ENCODE results near the gene PDSS2.

GRCh38 chr6:107110200-107110599, 349.2 kb downstream of the PDSS2 start:
- TF ChIP-seq, protein P1, sequence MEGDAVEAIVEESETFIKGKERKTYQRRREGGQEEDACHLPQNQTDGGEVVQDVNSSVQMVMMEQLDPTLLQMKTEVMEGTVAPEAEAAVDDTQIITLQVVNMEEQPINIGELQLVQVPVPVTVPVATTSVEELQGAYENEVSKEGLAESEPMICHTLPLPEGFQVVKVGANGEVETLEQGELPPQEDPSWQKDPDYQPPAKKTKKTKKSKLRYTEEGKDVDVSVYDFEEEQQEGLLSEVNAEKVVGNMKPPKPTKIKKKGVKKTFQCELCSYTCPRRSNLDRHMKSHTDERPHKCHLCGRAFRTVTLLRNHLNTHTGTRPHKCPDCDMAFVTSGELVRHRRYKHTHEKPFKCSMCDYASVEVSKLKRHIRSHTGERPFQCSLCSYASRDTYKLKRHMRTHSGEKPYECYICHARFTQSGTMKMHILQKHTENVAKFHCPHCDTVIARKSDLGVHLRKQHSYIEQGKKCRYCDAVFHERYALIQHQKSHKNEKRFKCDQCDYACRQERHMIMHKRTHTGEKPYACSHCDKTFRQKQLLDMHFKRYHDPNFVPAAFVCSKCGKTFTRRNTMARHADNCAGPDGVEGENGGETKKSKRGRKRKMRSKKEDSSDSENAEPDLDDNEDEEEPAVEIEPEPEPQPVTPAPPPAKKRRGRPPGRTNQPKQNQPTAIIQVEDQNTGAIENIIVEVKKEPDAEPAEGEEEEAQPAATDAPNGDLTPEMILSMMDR (IDR thresholded peaks at IDR 0.05; ENCODE audit: insufficient read depth, low read length, poor library complexity, severe bottlenecking) = no peak
- no peak for TF ChIP-seq EZH2phosphoT487 (conservative IDR thresholded peaks at IDR 0.05; ENCODE audit: low read length)

All from SU-DHL-6 (cell line).